GM12873 (cell line): ENCODE measurements around the gene GABARAP.

Experiments used
- TF ChIP-seq, protein P1 (sequence below): IDR thresholded peaks from 2 replicates; pipeline ENCODE4 v1.5.1; 2012; ENCODE audit warnings: low read depth, mild to moderate bottlenecking, moderate library complexity, low read length, control low read depth; ENCODE audit not compliant: insufficient read depth; ENCODE audit errors: missing control alignments

The GABARAP gene

GRCh38 chr17:7262935-7263800, 20.9 kb upstream of the GABARAP start:
- TF ChIP-seq, protein P1, sequence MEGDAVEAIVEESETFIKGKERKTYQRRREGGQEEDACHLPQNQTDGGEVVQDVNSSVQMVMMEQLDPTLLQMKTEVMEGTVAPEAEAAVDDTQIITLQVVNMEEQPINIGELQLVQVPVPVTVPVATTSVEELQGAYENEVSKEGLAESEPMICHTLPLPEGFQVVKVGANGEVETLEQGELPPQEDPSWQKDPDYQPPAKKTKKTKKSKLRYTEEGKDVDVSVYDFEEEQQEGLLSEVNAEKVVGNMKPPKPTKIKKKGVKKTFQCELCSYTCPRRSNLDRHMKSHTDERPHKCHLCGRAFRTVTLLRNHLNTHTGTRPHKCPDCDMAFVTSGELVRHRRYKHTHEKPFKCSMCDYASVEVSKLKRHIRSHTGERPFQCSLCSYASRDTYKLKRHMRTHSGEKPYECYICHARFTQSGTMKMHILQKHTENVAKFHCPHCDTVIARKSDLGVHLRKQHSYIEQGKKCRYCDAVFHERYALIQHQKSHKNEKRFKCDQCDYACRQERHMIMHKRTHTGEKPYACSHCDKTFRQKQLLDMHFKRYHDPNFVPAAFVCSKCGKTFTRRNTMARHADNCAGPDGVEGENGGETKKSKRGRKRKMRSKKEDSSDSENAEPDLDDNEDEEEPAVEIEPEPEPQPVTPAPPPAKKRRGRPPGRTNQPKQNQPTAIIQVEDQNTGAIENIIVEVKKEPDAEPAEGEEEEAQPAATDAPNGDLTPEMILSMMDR, result no peak

DNA sequence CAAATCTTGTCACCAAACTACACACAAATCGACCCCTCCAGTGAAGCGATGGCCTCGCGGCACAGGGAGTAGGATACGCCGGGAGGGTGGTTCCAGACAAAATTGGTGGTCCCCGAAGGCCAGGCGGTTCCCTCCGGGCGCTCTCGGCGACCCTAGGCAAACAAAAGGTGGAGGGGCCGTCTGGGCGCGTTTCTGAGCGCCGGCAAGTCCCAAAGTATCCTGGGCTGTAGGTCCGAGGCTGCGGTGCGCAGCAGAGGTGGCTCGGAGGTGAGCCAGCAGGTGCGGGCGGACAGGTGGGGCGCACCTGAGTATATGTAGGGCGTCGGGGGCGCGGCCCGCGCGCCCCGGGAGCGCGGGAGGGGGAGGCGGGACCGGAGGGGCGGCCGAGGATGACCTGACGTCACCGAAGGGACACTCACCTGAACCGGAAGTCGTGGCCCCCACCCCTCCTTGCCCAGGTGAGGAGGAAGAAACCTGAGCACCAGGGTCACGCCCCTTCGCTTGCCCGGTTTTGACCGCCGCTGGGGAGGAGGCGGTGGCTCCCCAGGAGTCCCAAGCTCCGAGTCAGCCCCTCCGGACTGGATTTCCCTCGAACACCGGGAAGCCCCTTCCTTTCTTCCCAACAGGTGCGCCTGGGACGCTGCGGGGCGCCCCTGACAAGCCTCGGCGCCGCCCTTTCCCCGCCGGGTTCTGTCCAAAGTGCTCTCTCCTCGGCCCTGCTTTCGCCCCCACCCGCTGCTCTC, 20.1 kb upstream of the GABARAP start, which contains the start of gene CLDN7:
CLDN7 (minus strand) TSS at position 287 of the 743 bp plus-strand sequence. CDS start 435 bp downstream, outside the sequence.
- TF ChIP-seq, protein P1, result no peak

GRCh38 chr17:7261379-7262191, 19.3 kb upstream of the GABARAP start:
- TF ChIP-seq, protein P1, result no peak

DNA sequence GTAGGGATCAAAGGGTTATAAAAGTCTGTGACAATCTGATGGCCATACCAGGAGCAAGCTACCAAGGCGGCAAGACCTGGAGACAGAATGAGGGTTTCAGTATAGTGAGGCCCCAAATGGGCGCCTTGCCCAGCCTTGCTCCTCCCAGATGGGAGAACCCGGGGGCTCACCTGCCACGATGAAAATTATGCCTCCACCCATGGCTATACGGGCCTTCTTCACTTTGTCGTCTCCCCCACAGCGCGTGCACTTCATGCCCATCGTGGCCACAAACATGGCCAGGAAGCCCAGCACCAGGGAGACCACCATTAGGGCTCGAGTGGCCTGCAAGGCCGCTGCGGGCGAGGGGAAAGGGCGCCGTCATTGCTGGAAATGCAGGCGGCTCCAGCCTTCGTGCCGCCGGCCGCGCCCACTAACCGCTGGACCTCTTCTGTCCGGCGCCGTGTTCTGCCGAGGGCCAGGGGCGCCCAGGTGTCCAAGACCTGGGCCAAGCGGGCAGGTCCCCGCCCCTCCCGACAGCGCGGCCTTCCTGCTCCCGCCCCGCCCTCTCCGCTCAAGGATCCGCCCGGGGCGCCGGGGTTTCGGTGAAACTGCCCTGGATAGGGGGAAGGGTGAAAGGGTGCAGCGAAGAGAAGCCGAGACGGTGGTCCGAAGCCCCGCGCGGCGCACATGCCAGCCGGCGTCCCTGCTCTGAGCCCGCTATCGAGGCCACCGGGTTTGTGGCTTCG, 18.6 kb upstream of the GABARAP start:
- TF ChIP-seq, protein P1, result no peak

- TF ChIP-seq, protein P1, result no peak
Observed at GRCh38 chr17:7260151-7260550, 17.9 kb upstream of the GABARAP start.

GRCh38 chr17:7259555-7259889, 17.3 kb upstream of the GABARAP start:
- TF ChIP-seq, protein P1, result no peak
